ENCODE data around the gene TRAPPC2.

TRAPPC2 gene

GRCh38 chrX:13664020-13664419, 70.4 kb downstream of the TRAPPC2 start:
- DNase-seq, result no peak

GRCh38 chrX:13662355-13662791, 72.0 kb downstream of the TRAPPC2 start:
- no peak for DNase-seq
